H9 (cell line): ENCODE results near the gene ARL16. TPM values are rescaled to one million over a fixed set of nuclear protein-coding genes. Genes with fewer than 3 reads are reported as not detected.

Experiments
- DNase-seq: peaks from one replicate; pipeline ENCODE4 v3.0.0-alpha.2; 2017
- H2AFZ ChIP-seq: one replicate; pipeline ENCODE4 v1.6.1; 2013; ENCODE audit warnings: mild to moderate bottlenecking, low read length, control low read depth, moderate library complexity
- H2AK5ac ChIP-seq: 2 replicates; pipeline ENCODE4 v1.6.1; 2013; ENCODE audit warnings: low read length, control low read depth, mixed read lengths; ENCODE audit not compliant: insufficient read length
- H2BK120ac ChIP-seq: one replicate; pipeline ENCODE4 v1.6.1; 2013; ENCODE audit warnings: low read depth, mild to moderate bottlenecking, low read length, control low read depth, inconsistent platforms; ENCODE audit not compliant: poor library complexity, severe bottlenecking
- H2BK12ac ChIP-seq: 2 replicates; pipeline ENCODE4 v1.6.1; 2013; ENCODE audit warnings: low read length, control low read depth, mixed read lengths, low read depth; ENCODE audit not compliant: insufficient read length
- H2BK15ac ChIP-seq: 2 replicates; pipeline ENCODE4 v1.6.1; 2013; ENCODE audit warnings: low read depth, low read length, control low read depth
- H2BK20ac ChIP-seq: one replicate; pipeline ENCODE4 v1.6.1; 2013; ENCODE audit warnings: low read depth, mild to moderate bottlenecking, low read length, control low read depth, inconsistent platforms; ENCODE audit not compliant: poor library complexity, severe bottlenecking
- H2BK5ac ChIP-seq: 2 replicates; pipeline ENCODE4 v1.6.1; 2013; ENCODE audit warnings: low read length, control low read depth, mixed read lengths; ENCODE audit not compliant: insufficient read length
- H3K14ac ChIP-seq: 2 replicates; pipeline ENCODE4 v1.6.1; 2013; ENCODE audit warnings: low read length, control low read depth; ENCODE audit not compliant: insufficient read depth
- H3K18ac ChIP-seq: 2 replicates; pipeline ENCODE4 v1.6.1; 2013; ENCODE audit warnings: low read depth, mild to moderate bottlenecking, mixed read lengths, low read length, control low read depth; ENCODE audit not compliant: insufficient read length
- H3K23ac ChIP-seq: 2 replicates; pipeline ENCODE4 v1.6.1; 2013; ENCODE audit warnings: low read length, control low read depth, mixed read lengths, low read depth; ENCODE audit not compliant: insufficient read length
- H3K23me2 ChIP-seq: 2 replicates; pipeline ENCODE4 v1.6.1; 2013; ENCODE audit warnings: low read depth, mild to moderate bottlenecking, mixed read lengths, low read length, control low read depth; ENCODE audit not compliant: insufficient read length, poor library complexity, severe bottlenecking
- H3K27ac ChIP-seq: 2 replicates; pipeline ENCODE4 v1.5.1; 2013; ENCODE audit warnings: low read length, control low read depth, mixed read lengths, low read depth; ENCODE audit not compliant: insufficient read length
- H3K27me3 ChIP-seq: 2 replicates; pipeline ENCODE4 v1.6.1; 2013; ENCODE audit warnings: low read length, control low read depth, inconsistent platforms; ENCODE audit not compliant: insufficient read depth
- H3K4ac ChIP-seq: 2 replicates; pipeline ENCODE4 v1.6.1; 2013; ENCODE audit warnings: low read depth, mild to moderate bottlenecking, control low read depth, inconsistent platforms, low read length, moderate library complexity
- H3K4me1 ChIP-seq: 2 replicates; pipeline ENCODE4 v1.6.1; 2013; ENCODE audit warnings: low read length, control low read depth, inconsistent platforms; ENCODE audit not compliant: insufficient read depth
- H3K4me2 ChIP-seq: 2 replicates; pipeline ENCODE4 v1.6.1; 2013; ENCODE audit warnings: low read length, control low read depth, mixed read lengths; ENCODE audit not compliant: insufficient read length, insufficient read depth
- H3K56ac ChIP-seq: 2 replicates; pipeline ENCODE4 v1.6.1; 2013; ENCODE audit warnings: low read depth, mild to moderate bottlenecking, mixed read lengths, low read length, control low read depth; ENCODE audit not compliant: insufficient read length
- H3K79me1 ChIP-seq: 2 replicates; pipeline ENCODE4 v1.6.1; 2013; ENCODE audit warnings: low read depth, mild to moderate bottlenecking, moderate library complexity, low read length, control low read depth, inconsistent platforms; ENCODE audit not compliant: insufficient read depth, poor library complexity, severe bottlenecking
- H3K79me2 ChIP-seq: 2 replicates; pipeline ENCODE4 v1.6.1; 2013; ENCODE audit warnings: low read length, control low read depth, inconsistent platforms; ENCODE audit not compliant: insufficient read depth
- H3K9ac ChIP-seq: 2 replicates; pipeline ENCODE4 v1.6.1; 2013; ENCODE audit warnings: low read length, control low read depth, mixed read lengths; ENCODE audit not compliant: insufficient read length; ENCODE audit errors: extremely low read depth
- H3K9me3 ChIP-seq: one replicate; pipeline ENCODE4 v1.6.1; 2013; ENCODE audit warnings: low read depth, low read length, inconsistent platforms; ENCODE audit not compliant: control insufficient read depth
- H3T11ph ChIP-seq: one replicate; pipeline ENCODE4 v1.6.1; 2013; ENCODE audit warnings: mild to moderate bottlenecking, low read length, control low read depth, inconsistent platforms
- H4K20me1 ChIP-seq: one replicate; pipeline ENCODE4 v1.6.1; 2013; ENCODE audit not compliant: control insufficient read depth, insufficient read length, insufficient read depth
- H4K5ac ChIP-seq: 2 replicates; pipeline ENCODE4 v1.6.1; 2013; ENCODE audit warnings: low read depth, mild to moderate bottlenecking, mixed read lengths, low read length, control low read depth; ENCODE audit not compliant: insufficient read length
- H4K8ac ChIP-seq: replicated peaks from 2 replicates; pipeline ENCODE4 v1.6.1; 2013; ENCODE audit warnings: low read length, control low read depth, mixed read lengths, low read depth; ENCODE audit not compliant: insufficient read length
- H4K91ac ChIP-seq: 2 replicates; pipeline ENCODE4 v1.6.1; 2013; ENCODE audit warnings: low read depth, mild to moderate bottlenecking, moderate library complexity, mixed read lengths, low read length, control low read depth; ENCODE audit not compliant: insufficient read length
- H3K27ac Mint-ChIP-seq, 3 experiments: 2 replicates in 2 of 3; 3 replicates in 1 of 3; pipeline ENCODE4 v1.8.0; 2020 to 2021; ENCODE audit warnings: mixed read lengths in 3 of 3, mild to moderate bottlenecking in 1 of 3, moderate library complexity in 1 of 3
- H3K27me3 Mint-ChIP-seq: 2 replicates; pipeline ENCODE4 v1.8.0; 2021; ENCODE audit warnings: low read depth, mild to moderate bottlenecking, moderate library complexity, mixed read lengths
- H3K36me3 Mint-ChIP-seq, 3 experiments: 2 replicates in 2 of 3; 3 replicates in 1 of 3; pipeline ENCODE4 v1.8.0; 2020 to 2021; ENCODE audit warnings: low read depth in 3 of 3, mixed read lengths in 3 of 3; ENCODE audit not compliant: insufficient read depth in 1 of 3
- H3K4me1 Mint-ChIP-seq, 2 experiments: 2 replicates each; pipeline ENCODE4 v1.8.0; 2020; ENCODE audit warnings: mixed read lengths in 2 of 2
- H3K4me3 Mint-ChIP-seq, 2 experiments: 2 replicates in 1 of 2; 3 replicates in 1 of 2; pipeline ENCODE4 v1.8.0; 2020 to 2021; ENCODE audit warnings: mild to moderate bottlenecking in 2 of 2, mixed read lengths in 2 of 2, moderate library complexity in 1 of 2
- H3K9me3 Mint-ChIP-seq, 2 experiments: 2 replicates in 1 of 2; 3 replicates in 1 of 2; pipeline ENCODE4 v1.8.0; 2020; ENCODE audit warnings: mild to moderate bottlenecking in 2 of 2, mixed read lengths in 2 of 2, moderate library complexity in 1 of 2
- WGBS: extraction: QIAGEN DNeasy Blood & Tissue Kit; methylation state at CpG from one replicate; pipeline ENCODE4 v1.1.7; 2013; ENCODE audit warnings: missing lambda C conversion rate, low lambda C conversion rate, mixed read lengths; ENCODE audit not compliant: insufficient read length; ENCODE audit errors: extremely low coverage; 5-methylcytosine and 5-hydroxymethylcytosine counted together
- total RNA-seq: library from RNA; stranded (reverse); gene quantifications from 2 replicates; pipeline ENCODE4 v1.2.1, GENCODE V29; 2021
- TF ChIP-seq, protein P1 (sequence below): fragments of 200-600 bp; sonication (generic); conservative IDR thresholded peaks from 3 replicates; pipeline ENCODE4 v1.8.0; 2021; ENCODE audit warnings: antibody characterized with exemption, mild to moderate bottlenecking

The ARL16 gene
- total RNA-seq, 1 experiment from 2014 or later, result 58.6 TPM

DNA sequence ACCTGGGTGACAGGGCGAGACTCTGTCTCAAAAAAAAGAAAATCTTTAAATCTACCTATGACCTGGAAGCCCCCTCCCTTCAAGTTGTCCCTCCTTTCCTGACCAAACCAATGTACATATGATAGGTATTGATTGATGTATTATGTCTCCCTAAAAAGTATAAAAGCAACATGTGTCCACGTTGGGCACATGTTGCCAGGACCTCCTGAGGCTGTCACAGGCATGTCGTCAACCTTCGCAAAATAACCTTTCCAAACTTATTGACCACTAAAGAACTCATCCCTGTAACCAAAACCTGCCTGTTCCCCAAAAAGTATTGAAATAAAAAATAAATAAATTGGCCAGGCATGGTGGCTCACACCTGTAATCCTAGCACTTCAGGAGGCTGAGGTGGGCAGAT is 21.6 kb downstream of the ARL16 start:
- Histone ChIP-seq H2BK20ac (no peak overlapping the region), H3K14ac (no peak overlapping the region), H3K9ac (no peak overlapping the region), H2BK15ac (no peak overlapping the region), H4K91ac (no peak overlapping the region), H3K27ac (no peak overlapping the region), H3K27me3 (no peaks in the 10 kb centered on the region), H3K9me3 (no peaks in the 10 kb centered on the region), H3K79me1 (no peaks in the 10 kb centered on the region), H2AK5ac (no peak overlapping the region), H3K18ac (no peak overlapping the region), H3K4me1 (peaks cover 2% of the 10 kb centered on the region; the same call in 1 of the 2 replicates), H3K4ac (no peak overlapping the region), H3T11ph (no peak overlapping the region), H2AFZ (no peak overlapping the region), H2BK120ac (no peak overlapping the region), H2BK5ac (no peak overlapping the region), H3K4me2 (no peak overlapping the region), H3K23me2 (peaks cover 2% of the 10 kb centered on the region), H3K23ac (no peak overlapping the region), H4K5ac (no peak overlapping the region), H3K79me2 (no peaks in the 10 kb centered on the region; the same call in 1 of the 2 replicates), H3K56ac (no peak overlapping the region), H4K8ac (no peak overlapping the region), H4K20me1 (no peaks in the 10 kb centered on the region), H2BK12ac (no peak overlapping the region)
- Mint-ChIP-seq H3K27ac (peak overlapping the region in 1 of 3 experiments; percentile 27; a peak in 1 of 7 replicates), H3K9me3 (no peaks in the 10 kb centered on the region), H3K4me1 (peaks cover 7 to 8% of the 10 kb centered on the region in 2 experiments), H3K36me3 (peaks cover 5 to 16% (median 12%) of the 10 kb centered on the region in 3 experiments; a peak in 5 of 7 replicates), H3K4me3 (no peak overlapping the region), H3K27me3 (no peaks in the 10 kb centered on the region)
- TF ChIP-seq, protein P1, sequence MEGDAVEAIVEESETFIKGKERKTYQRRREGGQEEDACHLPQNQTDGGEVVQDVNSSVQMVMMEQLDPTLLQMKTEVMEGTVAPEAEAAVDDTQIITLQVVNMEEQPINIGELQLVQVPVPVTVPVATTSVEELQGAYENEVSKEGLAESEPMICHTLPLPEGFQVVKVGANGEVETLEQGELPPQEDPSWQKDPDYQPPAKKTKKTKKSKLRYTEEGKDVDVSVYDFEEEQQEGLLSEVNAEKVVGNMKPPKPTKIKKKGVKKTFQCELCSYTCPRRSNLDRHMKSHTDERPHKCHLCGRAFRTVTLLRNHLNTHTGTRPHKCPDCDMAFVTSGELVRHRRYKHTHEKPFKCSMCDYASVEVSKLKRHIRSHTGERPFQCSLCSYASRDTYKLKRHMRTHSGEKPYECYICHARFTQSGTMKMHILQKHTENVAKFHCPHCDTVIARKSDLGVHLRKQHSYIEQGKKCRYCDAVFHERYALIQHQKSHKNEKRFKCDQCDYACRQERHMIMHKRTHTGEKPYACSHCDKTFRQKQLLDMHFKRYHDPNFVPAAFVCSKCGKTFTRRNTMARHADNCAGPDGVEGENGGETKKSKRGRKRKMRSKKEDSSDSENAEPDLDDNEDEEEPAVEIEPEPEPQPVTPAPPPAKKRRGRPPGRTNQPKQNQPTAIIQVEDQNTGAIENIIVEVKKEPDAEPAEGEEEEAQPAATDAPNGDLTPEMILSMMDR, result no peak
- WGBS, result no CpG with 5 or more reads among the region's 4 CpGs
- DNase-seq, result no peak
